AG10803 (cell line): ENCODE measurements around the gene VDR.

ENCODE experiments used
- DNase-seq: peaks from one replicate; pipeline ENCODE4 v3.0.0; 2010; ENCODE audit warnings: low read depth
- H3K4me3 ChIP-seq: 2 replicates; pipeline ENCODE4 v1.5.1; 2011; ENCODE audit warnings: mild to moderate bottlenecking, low read length, control low read depth
- TF ChIP-seq, protein P1 (sequence below): conservative IDR thresholded peaks from 2 replicates; pipeline ENCODE4 v1.5.1; 2011; ENCODE audit warnings: mild to moderate bottlenecking, low read length, control low read depth, inconsistent platforms

The VDR gene

DNA sequence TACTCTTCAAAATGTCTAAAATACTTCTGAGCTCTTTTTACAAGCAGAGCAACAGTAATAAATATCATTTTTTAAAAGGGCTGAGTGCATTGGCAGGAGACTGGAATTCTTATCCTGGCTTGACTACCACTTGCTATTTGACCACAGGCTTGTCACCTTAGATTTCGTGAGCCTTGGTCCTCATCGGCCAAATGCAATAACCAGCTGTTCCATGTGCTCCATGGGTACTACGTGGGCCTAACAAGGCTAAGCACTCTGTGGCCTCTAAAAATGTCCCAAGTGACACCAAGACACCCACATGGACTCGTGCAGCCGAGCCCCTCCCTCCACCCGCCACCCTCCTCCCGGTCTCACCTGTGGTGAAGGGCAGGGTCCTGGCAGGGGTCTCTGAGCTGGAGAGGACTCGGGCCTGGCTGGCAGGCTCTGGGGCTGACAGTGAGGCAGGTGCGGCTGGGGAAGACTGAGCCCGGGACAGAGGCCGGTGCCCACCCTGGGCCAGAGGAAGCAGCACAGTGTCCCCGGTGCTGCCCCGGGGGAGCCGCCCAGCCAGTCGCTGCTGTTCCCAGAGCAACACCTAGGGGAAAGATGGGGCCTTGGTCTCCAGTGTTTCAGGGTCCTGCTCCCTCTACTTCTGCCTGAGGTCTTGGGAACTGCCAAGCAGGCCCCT is 111.6 kb downstream of the VDR start:
- TF ChIP-seq, protein P1, sequence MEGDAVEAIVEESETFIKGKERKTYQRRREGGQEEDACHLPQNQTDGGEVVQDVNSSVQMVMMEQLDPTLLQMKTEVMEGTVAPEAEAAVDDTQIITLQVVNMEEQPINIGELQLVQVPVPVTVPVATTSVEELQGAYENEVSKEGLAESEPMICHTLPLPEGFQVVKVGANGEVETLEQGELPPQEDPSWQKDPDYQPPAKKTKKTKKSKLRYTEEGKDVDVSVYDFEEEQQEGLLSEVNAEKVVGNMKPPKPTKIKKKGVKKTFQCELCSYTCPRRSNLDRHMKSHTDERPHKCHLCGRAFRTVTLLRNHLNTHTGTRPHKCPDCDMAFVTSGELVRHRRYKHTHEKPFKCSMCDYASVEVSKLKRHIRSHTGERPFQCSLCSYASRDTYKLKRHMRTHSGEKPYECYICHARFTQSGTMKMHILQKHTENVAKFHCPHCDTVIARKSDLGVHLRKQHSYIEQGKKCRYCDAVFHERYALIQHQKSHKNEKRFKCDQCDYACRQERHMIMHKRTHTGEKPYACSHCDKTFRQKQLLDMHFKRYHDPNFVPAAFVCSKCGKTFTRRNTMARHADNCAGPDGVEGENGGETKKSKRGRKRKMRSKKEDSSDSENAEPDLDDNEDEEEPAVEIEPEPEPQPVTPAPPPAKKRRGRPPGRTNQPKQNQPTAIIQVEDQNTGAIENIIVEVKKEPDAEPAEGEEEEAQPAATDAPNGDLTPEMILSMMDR = no peak
- DNase-seq = no peak
- H3K4me3 ChIP-seq = no peak overlapping the region

DNA sequence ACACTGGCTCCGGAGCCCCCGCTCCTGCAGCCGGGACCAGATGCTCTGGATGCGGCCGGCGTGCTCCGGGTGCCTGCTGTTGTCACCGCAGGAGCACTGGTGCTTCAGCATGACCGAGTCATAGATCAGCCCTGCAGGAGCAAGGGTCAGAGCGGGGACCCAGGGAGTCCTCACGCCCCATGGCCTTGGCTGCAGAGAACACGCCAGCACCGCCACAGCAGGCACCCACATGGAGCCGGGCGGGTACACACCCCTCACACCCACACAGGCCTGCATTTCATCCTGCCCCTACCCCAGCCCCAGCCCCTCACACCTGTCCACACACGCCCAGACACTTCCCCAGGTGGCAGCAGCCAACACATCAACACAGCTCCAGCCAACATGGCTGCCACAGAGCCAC is 112.9 kb downstream of the VDR start:
- H3K4me3 ChIP-seq = no peak overlapping the region
- TF ChIP-seq, protein P1 = no peak
- no peak for DNase-seq
